ENCODE measurements around the gene SELL.
"Not testable (repeated sequence)": the region's sequence is repeated elsewhere in the genome, so short reads cannot be mapped to it uniquely, and the experiment has no call there.

Gene SELL

DNA sequence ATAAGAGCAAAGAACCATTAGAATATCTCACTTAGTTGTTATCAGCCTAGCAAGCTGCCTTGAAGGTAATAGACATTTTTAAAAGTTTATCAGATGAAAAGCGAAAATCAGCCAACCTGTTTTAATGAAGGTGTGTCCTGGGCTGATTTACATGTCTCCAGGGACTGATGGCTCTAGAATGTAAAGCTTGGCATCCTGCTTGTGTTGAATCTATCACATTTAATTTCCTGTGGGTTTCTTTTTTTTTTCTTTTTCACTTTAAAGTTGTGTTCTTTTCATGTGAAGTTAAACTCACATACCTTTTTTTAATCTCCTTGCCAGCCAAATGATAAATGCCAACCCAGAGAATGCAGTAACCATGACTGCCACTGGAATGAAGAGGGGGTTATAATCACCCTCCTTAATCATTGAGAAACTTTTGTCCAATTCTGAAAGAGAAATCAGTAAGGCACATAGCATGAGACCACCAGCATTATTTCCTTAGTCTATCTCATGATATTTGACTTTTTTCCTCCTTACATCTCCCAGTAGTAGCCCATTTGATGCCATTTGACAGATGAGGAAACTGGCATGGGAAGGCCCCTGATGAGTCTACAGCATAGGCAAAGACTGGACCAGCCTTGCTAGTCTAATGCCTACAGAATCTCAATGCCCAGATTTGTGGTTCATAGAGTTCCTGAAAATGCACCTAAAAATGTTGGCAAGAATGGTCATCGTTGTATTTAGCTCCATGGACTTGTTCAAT, 10.0 kb downstream of the SELL start:
- DNase-seq = no peak

DNA sequence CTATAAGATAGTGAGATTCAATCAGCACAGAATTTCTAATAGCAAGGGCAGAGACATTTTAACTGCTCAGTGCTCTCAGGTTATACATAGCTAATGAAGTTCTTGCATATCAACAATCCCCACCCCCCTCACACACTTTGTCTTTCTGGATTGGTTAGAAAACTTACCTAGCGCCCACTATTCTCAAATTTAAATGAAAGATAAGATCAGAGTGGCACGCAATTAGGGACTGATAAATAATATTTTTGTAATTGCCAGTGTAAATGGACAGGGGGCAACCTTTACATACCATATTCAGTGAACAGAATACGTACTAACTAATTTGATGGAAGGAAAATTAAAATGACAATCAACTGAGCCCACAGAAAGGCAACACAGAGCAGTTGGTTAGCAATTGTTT, 11.7 kb downstream of the SELL start:
- no peak for DNase-seq

DNA sequence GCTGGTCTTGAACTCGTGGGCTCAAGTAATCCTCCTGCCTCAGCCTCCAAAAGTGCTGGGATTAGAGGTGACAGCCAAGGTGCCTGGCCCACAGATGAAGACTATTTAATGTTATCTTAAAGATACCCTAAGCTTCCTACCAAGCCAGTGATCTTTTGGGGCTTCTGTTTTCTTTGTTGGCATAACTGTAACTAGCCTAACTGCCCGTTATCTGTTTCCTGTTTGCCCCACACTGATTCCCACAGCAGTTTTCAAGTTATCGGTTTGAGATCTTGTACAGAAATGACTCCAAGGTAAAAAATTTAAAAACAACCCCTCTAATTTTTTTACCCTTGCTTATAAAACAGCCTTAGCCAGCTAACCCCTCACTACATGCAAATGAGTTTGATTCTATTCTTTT, 12.4 kb downstream of the SELL start:
- no peak for DNase-seq

DNA sequence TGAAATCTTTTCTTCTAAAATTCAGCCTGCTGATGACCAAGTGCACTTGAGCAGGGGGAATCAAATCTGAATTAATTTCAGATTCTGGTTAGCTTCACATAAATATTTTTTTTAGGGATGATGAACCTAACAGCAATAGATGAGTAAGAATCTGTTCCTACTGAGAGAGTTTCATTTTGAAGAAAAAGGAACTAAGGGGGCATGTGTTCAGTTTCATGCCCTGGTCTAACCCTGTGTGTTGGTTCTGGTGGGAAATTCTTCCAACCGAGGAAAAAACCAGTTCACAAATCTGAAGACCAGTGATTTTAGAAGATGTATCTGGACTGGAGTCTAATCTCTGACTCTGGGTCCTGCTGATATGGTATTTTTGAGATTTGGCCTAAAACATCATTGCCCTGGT, 13.7 kb downstream of the SELL start:
- no peak for DNase-seq

DNA sequence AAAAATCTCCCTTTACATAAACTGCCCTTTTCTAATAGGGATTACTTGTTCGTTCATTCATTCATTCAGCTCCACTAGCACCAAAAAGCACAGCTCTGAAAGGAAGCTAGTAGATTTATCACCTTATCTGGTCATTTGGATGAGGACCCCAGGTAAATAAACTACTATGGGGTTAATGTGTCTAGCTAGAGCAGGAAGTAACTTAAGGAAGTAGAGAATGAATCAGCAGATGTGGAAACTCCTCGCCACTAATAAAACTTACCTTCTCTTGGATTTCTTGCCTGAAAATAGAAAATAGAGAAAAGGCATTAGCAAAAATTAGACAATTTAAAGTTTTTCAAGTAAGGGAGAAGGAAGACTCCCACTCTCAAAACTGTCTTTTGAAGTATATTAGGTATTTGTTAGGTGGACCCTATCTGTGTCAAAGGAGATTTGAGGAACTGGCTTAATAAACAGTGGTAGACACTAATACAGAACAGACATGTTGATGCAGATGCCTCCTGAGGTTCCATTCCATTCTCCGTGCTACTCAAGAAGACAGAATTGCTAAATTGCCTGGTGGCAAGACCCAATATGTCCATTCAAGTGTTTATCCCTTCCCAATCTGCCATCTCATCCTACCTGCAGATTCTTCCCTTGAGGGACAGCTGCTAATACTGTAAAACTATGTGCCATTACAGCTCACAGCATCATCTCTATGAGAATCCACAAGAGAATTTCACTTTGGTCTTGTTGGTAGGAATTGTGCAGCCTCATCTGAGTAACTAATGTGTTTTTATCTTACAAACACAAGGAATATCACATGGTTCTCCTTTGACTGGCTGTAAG, 14.9 kb downstream of the SELL start:
- DNase-seq = no peak

DNA sequence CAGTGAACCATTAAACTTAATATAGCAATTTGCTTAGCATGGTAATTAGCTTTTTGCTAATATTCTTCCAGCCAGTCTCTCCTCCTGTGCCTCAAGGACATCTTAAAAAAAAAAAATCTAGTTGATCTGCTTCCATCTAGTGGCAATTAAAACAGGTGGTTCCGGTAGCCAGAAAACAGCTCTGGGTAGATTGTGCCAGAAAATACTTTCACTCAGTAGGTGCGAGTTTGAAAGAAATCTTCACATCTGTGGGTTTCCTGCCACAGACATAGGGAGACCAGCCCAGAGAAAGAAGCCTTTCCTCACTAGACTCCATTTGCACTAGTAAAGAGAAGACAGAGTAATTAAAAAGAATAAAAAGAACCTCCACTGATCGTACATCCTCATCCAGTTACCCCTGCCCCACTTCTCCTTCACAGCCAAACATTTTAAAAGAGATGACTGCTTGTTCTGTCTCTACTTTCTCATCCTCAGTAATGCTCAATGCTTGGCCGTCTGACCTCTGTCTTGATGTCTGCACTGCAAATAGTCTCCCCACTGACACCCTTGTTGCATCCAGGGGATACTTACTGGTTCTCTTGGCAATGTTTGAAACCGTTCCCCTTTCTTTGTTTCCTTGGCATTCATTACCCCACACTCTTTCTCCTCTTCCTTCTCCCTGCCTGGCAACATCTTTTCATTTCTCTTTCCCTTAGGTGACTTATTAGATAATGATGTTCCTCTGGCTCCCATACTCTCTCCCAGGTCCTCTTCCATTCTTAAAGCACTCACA, 16.9 kb downstream of the SELL start:
- DNase-seq = no peak

DNA sequence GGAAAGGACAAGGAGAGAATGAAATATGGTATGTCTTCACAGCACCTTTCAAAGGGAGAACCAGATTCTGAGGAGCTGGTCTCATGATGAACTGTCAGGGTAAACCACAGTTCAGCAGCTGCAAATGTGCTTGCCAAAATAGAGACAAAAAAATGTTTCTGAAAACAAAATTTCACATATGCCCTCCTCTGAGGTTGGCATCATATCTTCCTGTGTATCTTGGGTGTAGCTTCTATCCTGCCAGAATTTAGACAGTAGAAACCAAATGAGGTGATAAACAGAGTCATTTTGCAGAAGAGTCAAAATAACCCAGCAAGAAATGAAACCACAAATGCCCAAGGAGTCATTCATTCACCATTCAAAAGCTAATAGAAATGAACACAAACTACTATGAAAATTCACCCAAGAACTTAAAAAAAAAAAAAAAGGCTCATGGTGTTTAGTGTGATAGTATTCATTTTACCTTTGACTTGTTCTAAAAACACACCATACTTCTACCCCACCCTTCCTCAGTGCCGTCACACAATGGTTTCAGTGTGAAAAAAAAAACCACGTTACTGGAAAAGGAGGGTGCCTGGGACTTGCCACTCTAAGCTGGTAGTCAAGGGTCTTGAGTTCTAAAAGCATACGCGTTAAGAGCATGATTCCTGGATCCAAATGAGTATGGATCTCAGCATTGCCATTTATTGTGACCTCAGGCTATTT, 18.5 kb downstream of the SELL start:
- no peak for DNase-seq

DNA sequence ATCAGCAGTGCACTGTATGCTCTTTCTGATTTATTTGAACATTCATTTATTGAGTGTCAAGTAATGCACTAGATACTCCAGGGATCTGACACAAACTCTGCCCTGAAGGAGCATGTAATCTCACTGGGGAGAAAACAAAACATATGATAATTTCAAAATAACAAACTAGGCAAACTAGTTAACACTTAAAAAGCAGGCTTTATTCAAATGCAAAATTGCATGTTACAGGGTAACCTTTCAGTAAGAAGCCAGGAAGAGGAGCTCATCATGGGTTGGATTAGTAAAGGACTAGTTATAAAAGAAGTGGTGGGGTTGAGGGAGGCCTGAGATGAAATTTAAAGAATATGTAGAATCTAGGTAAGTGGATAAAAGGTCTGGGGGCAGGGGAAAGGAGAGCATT, 20.9 kb downstream of the SELL start:
- no peak for DNase-seq

DNA sequence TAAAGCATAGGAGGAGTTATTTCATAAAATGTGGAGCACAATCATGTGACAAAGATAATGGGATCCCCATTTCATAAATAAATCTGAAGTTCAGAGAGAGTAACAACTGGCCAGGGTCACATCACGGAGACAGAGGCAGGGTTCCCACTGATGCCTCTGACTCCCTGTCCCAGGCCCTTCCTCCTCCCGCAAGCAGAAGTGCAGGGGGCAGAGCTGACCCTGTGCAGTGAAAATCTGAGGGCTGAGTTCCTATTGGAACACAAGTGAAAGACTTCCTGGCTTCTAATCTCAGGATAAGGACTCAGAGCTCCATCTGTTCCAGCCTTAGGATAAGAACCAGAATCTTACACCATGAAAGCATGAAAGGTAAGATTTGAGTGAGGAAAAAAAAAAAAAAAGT, 22.0 kb downstream of the SELL start:
- DNase-seq = no peak

DNA sequence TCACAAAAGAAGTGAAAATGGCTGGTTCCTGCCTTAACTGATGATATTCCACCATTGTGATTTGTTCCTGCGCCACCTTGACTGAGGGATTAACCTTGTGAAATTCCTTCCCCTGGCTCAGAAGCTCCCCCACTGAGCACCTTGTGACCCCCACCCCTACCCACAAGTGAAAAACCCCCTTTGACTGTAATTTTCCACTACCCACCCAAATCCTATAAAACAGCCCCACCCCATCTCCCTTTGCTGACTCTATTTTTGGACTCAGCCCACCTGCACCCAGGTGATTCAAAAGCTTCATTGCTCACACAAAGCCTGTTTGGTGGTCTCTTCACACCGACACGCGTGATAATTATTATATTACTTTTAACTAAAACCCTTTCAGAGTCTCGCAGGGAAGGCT, 23.0 kb downstream of the SELL start:
- DNase-seq = not testable (repeated sequence)

DNA sequence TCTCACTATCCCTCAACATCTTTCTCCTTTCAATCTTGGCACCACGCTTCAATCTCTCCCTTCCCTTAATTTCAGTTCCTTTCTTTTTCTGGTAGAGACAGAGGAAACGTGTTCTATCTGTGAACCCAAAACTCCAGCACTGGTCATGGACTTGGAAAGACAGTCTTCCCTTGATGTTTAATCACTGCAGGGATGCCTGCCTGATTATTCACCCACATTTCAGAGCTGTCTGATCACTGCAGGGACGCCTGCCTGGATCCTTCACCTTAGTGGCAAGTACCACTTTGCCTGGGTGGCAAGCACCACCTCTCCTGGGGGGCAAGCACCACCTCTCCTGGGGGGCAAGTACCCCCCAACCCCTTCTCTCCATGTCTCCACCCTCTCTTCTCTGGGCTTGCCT, 27.8 kb downstream of the SELL start:
- DNase-seq = no peak

DNA sequence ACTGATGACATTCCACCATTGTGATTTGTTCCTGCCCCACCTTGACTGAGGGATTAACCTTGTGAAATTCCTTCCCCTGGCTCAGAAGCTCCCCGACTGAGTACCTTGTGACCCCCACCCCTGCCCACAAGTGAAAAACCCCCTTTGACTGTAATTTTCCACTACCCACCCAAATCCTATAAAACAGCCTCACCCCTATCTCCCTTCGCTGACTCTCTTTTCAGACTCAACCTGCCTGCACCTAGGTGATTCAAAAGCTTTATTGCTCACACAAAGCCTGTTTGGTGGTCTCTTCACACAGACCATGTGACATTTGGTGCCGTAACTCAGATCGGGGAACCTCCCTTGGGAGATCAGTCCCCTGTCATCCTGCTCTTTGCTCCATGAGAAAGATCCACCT, 28.3 kb downstream of the SELL start:
- DNase-seq = not testable (repeated sequence)

DNA sequence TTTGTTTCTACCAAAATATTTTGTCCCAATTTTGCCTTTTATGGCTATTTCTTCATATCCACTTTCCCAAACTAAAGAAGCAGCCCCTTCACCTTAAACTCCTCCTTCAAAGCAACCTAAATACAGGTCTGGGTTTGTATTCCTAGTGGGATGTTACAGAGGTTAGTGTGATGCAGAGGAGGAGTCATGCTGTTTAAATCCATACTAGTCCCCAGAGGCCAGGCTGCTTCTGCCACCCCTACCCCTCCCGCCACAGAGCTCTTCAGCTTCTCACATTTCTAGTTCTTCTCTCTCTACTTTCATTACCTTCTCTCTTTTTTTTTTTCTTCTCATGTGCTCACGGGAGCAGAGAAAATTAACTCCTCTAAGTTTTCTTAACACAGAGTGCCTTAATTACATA, 29.3 kb downstream of the SELL start:
- no peak for DNase-seq

DNA sequence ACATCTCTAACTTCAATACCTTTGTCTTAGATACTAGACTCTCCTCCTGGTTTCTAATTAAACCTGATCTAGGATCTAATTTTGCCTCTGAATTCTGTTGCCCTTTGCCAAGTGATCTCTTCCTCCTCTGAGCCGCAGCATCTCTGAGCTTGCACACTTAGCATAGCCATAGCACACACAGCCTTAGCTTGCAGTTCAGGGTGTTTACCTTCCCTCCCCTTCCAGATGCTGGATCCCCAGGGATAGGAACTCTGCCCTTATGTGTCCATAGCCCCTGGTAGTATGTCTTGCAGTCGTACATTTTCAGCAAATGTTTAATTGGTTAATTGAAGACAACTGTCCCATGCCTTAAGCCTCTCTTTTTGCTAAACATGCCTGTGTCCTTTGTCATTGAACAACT, 30.3 kb downstream of the SELL start:
- no peak for DNase-seq

DNA sequence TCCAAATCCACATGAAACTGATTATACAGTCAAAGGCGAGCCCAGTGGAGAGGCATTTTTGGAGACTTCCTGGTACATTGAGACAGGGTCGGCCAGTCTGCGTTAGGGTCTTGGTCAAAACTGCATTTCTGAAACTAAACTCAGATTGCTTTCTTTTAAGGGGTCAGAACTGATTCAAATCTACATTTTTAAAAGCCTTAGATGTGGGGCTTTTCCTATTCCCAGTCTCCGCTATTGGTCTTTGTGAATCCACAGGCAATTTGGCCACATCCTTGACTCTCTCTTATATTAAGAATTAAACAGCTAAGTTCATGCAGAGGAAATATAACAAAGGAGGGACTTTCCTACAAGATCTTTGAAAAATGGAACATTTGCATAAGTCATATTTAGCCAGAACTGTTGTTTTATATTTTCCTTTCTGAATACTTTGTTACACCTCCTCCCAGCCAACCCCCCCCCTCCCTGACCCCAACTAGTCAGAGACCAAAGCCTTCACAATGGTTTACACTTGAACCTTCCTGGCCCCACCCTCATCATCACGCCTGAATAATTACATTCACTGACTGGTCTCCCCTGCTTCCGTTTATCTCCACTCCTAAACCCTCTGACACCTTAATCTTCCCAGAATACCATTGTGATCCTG, 30.9 kb downstream of the SELL start:
- DNase-seq = peak; percentile 65 to 72

DNA sequence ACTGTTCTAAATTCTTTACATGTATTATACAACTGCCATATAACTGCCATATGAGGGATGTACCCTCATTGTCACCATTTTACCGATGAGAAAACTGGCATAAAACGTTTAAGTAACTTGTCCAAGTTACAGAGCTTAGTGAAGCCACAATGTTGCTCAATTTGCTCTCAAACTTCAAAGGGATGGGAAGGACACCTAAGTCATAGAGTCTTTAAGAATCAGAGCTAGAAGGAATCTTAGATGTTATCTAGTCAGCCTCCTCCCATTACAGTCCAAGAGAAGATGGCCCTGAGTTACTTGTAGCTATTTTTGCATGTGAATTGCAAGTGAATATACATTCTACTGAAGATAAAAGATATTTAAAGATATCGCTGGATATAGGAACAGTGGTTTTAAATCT, 31.7 kb downstream of the SELL start:
- DNase-seq = no peak

DNA sequence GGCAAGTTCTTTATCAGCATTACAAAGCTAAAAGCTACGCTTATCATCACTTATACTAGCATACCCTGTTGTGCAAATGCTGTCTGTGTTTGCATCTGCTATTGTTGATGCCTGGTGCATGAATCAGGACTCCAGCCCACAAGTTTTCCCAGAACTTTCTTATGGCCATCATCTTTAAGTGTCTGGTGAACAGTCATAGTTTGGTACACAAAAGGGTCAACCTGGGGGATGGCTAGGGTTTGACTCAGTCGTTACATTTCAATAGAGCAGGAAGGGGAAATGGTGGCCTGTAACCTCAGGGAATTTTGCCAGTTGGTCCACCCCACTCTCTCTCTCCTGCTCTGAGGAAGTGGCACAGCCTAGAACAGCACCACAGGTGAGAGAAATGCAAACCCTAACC, 35.4 kb downstream of the SELL start:
- DNase-seq = no peak

DNA sequence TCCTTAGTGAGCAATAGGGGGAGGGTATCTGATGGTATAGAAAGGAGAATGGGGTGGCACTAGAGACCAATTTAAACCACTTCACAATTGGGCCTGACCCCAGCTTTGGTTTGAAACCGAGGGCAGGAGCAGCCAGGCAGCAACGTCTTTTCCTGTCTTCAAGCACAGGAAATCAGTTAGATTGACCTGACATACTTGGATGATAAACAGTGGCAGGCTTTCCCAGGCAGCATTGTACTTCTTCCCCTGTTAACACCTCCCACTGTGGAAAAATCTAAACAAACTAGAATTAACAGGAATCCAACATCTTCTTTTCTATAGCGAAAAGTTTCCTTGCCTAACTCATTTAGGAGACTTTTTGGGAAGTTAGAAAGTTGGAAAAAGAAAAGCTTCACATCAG, 40.6 kb downstream of the SELL start:
- no peak for DNase-seq

DNA sequence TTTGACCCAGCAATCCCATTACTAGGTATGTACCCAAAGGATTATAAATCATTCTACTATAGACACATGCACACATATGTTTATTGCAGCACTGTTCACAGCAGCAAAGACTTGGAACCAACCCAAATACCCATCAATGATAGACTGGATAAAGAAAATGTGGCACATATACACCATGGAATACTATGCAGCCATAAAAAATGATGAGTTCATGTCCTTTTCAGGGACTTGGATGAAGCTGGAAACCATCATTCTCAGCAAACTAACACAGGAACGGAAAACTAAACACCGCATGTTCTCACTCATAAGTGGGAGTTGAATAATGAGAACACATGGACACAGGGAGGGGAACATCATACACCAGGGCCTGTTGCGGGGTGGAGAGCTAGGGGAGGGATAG, 41.2 kb downstream of the SELL start:
- not testable (repeated sequence) for DNase-seq

DNA sequence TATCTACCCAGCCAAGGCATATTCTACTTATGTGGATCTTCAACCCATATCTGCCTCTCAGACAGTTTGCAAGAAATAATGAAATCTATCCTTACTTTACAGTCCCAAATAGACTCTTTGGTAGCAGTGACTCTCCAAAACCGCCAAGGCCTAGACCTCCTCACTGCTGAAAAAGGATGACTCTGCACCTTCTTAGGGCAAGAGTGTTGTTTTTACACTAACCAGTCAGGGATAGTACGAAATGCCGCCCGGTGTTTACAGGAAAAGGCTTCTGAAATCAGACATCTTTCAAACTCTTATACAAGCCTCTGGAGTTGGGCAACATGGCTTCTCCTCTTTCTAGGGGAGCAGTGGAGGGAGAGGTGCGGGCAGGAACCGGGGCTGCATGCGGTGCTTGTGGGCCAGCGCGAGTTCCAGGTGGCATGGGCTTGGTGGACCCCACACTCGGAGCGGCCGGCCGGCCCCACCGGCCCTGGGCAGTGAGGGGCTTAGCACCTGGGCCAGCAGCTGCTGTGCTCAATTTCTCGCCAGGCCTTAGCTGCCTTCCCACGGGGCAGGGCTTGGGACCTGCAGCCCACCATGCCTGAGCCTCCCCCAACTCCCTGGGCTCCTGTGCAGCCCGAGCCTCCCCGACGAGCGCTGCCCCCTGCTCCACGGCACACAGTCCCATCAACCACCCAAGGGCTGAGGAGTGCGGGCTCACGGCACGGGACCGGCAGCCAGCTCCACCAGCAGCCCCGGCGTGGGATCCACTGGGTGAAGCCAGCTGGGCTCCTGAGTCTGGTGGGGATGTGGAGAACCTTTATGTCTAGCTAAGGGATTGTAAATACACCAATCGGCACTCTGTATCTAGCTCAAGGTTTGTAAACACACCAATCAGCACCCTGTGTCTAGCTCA, 43.5 kb downstream of the SELL start:
- not testable (repeated sequence) for DNase-seq

DNA sequence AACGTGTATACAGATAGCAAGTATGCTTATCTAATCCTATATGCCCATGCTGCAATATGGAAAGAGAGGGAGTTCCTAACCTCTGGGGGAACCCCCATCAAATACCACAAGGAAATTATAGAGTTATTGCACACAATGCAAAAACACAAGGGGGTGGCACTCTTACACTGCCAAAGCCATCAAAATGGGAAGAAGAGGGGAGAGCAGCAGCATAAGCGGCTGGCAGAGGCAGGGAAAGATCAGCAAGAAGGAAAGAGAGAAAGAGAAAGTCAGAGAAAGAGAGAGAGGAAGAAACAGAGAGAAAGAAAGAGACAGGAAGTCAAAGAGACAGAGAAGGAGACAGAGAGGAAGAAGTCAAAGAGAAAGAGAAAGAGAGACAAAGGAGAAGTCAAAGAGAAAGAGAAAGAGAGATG, 44.2 kb downstream of the SELL start:
- not testable (repeated sequence) for DNase-seq
